GM18507 (cell line): ENCODE measurements around the gene MYL12B.

ENCODE experiments used
- DNase-seq: peaks from one replicate; pipeline ENCODE4 v3.0.0; 2011; ENCODE audit warnings: low read depth; ENCODE audit not compliant: insufficient read length; ENCODE audit errors: extremely low spot score
- FAIRE-seq: peaks from 2 replicates; lab custom pipeline; 2011; peaks lifted over from hg19 to GRCh38; lab: Jason Lieb, UNC

The MYL12B gene

DNA sequence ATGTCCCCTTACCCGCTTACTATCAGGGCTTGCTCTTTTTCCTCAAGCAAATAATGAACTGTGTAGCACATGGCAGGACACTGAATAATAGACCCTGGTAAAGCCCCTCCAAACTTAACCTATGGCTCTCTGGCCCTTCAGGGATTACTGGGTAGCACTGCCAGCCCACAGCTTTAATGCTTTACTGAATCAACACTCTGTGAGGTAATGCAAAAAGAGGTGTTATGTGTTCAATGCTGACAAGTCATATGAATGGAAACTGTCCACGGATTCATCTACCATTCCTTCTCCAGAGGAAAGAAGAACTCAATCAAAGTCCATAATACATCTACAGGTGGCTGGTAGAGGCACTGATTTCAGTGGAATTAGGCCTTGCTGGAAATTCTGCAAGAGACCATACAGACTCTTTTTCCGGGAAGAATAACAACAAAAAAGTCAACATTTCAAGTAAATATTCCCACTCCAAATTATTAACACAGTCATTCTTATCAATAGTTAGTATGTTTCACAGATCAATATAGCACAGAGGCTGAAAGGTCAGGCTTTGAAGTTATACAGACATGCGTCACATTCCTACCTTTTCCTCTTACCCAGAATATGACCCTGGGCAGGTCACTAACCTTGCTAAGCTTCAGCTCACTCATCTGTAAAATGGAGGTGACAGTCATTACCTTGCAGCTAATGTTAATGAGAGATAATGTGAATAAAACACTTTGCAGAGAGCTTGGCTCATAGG, 28.3 kb upstream of the MYL12B start:
- FAIRE-seq (no peak), DNase-seq (no peak)

DNA sequence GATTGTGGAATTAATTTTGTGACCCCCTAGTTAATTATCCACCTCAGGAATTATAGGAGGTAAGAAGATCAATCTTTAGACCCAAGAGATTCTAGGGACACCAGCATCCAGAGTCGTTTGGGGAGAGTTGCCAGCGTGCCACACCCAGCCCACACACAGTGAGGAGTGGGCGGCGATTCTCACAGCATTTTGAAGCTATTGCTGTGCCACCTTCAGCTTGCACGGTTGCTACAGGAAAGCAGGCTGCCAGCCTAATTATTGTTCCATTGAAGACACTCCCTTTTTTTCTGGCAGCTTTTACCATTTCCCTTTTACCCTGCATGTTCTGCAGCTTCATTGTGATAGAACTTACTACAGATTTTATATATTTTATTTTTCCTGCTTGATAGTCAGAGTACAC, 27.5 kb upstream of the MYL12B start:
- FAIRE-seq, result no peak
- DNase-seq, result no peak

DNA sequence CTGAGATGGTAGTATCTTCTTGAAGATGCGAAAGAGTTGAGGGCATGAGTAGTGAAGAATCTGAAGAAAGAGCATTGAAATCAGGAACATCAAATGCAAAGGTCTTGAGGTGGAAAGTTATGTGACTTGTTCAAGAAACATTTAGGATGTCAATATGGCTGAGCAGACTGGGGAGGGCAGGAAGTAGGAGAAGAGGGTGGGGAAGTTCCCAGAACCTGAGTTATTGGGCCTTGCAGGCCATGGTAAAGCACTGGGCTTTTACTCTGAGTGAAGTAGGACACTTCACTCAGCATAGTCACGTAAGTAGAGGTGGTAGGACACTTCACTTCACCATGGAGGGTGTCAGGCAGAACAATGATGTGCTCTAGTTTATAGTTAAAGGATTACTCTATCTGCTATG, 26.1 kb upstream of the MYL12B start:
- no peak for FAIRE-seq
- no peak for DNase-seq

DNA sequence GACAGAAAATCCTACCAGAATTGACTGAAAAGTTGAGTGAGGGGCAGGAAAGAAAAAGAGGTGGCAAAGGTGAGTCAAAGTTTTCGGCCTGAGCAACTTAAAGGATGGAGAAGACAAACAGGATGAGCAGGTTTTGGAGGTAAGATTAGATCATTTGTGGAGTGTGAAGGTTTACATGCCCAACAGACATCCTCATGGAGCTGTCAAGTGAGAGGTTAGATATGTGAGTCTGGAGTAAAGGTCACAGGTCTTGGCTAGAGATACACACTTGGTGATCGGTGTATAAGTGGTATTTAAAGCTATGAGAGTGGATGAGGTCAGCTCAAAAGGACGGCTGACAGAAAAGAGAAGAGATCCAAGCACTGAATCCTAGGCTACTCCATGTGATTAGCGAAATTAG, 25.5 kb upstream of the MYL12B start:
- no peak for FAIRE-seq
- no peak for DNase-seq

DNA sequence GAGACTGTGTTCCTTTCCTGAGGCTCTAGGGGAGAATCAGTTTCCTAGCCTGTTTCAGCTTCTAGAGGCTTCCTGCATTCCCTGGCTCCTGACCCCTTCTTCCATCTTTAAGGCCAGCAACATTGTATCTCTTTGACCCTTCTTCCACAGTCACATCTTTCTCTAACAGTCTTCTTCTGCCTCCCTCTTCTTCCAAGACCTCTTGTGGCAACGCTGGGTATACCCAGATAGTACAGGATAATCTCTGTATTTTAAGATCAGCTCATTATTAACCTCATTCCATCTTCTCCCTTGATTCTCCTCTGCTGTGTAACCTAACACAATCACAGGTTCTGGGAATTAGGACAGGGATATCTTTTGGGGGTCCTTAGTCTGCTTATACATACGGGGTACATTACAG, 23.2 kb upstream of the MYL12B start:
- no peak for DNase-seq
- no peak for FAIRE-seq

DNA sequence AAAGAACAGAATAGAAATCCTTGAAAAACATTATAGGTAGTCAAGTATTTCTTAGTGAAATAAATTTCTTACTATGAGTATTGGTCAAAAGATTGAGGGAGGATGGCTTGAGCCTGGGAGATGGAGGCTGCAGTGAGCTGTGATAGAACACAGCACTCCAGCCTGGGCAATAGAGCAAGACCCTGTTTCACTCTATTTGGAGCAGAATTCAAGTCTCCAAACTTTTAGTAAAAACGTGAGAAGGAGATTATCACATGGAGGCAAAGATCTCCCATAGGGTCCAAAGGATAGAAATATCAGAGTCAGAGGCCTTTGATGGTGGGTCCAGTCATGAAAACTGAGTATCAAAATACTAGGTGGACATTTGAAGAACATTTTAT, 16.8 kb upstream of the MYL12B start:
- FAIRE-seq (no peak), DNase-seq (no peak)

DNA sequence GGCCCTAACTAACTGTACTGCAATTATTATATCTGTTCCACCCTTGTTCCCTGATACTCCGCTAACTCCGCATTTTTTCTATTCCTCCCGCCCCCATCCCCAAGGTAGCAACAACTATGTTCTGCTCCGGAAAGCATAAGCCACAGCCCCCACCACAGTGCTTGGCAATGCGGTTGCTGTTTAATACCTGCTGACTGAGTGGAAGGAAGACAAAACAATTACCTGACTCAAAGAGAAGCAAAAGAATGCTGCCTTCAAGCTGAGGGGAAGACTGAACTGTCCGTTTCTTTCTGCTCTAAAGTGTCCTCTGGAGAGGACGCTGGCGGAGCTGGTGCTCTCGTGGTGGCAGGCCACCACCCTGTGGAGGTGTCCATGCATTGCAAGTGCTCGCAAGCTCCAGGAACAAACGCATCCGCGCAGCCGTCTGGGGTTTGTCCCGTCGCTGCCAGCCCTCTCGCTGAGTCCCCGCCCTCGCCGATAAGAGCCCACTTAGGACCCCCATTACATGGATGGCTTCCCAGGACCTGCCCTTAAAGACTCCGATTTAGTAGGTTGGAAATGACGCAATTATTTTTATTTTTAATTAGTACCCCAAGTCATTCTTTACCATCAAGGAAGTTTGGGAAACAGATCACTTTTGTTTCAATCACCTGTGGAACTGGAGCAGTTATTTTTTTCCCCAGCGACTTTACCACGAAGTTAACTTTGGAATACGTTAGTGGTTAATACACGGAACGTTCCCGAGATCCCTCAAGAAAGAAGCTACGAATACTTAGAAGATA, 15.9 kb upstream of the MYL12B start:
- FAIRE-seq (peak; percentile 87), DNase-seq (no peak)

DNA sequence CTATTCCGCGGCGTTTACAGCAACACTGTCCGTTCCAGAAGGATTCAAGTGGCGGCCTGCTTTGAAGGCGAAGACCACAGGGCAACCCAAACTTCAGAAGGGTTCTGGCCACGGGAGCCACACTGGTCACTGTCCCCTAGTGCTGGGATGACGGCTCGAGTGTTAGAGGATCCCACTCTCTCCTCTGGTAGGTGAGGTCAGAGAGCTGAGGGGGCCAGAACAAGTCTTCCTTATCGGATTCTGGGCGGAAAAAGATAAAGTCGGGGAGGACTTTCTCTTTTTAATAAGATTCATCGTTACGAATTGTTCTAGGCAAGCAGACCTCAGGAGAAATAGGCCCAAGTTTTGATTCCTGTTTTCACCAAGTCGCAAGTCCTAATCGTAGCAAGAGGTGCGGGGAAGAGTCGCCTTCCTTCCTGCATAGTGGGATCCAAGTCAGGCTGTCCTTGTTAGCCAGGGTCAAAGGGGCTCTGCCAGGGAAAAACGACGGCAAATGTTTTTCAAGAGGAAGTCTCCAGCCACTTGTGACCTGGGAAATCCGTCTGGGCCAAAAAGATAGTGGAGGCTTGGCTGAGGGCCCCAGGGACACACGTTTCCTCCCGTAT, 15.2 kb upstream of the MYL12B start:
- FAIRE-seq (peak; percentile 42), DNase-seq (no peak)

DNA sequence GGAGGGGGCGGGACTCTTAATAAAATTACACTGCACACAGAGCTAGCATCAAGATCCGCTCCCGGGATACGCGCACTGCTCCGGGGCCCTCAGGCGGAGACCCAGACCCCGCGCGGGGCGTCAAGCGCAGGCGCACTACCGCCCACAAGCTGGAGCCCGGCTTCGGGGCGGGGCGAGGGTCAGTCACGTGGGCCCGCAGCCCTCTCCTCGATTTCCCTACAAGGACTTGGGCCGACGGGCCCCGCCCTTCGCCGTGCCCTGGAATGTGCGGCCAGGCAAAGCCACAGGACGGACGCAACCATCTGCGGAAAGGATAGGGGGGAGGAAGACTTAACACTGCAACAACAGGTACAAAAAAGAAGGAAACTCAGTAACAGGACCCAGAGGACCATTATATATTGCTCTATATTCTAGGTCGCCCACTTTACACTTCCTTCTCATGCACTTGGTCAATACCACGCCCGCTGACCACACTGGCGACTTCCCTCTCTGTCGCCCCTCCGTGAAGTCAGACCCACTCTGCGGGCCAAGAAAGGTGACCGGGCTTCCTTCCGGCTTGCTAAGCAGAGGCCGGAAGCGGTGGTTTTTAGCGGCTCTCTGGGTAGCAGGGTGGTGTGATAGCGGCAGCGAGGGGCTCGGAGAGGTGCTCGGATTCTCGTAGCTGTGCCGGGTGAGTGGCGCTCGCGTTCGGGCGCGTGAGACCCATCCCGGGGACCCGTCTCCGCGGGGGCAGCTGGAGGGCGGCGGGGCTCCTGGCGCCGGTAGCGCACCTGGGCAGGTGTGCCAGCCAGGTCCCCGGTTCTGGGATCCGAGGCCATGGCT, 14.5 kb upstream of the MYL12B start, which contains the start of gene MYL12A:
TSS of gene MYL12A (plus strand) at position 562 of the 822 bp plus-strand sequence. CDS start 5,447 bp downstream, outside the sequence.
- peak; percentile 82 for DNase-seq
- peak; percentile 98 for FAIRE-seq

DNA sequence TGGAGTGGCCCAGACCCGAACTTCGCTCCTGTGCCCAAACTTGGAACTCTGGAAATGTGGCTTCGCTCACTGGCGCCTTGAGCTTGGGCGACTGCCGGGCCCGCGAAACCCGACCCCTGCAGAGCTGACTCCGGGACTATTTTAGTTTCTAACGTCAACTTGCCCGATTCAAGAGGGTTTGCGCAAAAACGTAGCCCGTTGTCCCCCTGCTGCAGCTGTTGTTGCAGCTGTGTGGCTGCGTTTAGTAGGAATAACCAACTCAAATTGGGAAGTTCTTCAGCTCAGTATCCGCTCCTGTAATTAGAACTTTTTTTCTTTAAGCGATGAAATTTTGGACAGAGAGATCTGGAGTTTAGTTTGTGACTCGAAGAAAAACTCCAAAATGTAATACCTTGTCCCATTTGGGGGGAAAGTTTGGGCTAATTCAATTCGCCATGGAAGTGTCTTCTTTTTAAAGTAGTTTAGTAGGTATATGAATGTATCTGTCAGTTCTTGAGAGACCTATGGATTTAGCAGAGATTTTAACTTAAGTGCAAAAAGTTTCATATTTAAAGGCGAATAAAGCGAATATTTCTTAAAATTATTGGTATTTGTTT, 13.8 kb upstream of the MYL12B start:
- no peak for DNase-seq
- no peak for FAIRE-seq

DNA sequence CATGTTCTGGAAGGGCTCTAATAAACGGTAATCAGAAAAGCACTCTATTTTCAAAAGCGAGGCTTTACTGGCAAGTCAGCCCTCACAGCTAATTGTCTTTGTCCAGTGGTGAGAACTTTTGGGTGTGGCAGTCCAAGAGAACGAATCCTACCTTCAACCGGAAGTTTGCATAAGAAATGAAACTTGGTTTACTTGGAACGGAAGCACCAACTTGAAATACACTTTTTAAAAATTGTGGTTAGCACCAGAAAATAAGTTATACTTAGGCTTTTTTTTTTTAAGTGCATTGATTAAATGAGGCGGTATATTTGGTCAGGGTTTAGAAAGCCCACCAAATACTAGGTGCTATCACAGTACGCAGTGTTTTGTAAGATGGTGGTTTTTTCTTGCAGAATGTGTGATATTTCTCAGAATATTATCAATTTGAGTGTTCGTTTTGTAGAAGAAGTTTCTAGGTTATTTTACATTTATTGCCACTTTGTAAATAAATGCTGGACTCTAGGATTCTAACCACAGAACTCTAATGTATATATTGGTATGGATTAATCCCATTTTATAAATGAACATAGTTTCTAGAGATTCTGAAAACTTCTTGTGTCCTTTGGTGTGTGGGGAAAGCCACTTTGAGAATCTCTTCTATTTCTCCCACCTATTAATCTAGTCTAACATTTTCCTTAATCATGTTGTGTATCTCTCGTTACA, 13.1 kb upstream of the MYL12B start:
- DNase-seq, result no peak

DNA sequence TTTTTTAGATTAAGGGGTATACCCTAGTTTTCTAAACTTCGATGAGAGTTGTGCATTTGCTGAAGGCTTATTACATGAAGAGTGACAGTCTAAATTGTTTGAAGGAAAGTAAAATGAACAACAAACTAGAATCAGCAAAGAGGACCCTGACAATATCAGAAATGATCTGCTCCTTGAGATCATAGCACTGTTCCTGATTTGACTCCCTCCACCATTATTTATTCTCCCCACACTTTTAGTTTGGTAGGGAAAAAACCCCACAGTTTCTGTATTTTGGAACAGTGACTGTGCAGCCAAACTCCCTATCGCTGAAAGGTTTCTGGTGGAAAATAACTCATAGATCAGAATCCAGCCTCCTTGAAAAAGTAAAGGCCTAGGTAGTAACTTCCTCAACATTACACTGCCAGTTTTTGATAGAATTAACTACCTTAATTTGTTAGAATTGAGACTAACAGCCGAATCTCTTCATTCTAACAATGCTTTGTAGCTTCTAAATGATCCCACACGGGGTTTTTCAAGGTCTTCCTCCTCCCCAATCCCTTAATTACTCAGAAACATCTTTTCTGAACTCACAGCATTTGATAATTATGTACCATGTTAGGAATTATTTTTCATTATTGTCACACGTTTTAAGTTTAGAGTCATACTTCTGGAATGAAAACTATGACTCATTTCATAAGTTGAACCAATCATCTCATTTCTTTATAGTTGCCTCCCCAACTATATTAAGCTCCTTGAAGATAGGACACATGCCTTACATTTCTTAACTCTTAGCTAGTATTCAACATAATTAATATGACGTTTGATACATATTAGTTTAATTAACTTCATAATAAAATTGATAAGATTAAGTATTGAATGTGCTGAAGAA, 11.5 kb upstream of the MYL12B start:
- FAIRE-seq (no peak), DNase-seq (no peak)

More for the DNA sequence above, 13.1 kb upstream of the MYL12B start:
- FAIRE-seq, result peak; percentile 73

DNA sequence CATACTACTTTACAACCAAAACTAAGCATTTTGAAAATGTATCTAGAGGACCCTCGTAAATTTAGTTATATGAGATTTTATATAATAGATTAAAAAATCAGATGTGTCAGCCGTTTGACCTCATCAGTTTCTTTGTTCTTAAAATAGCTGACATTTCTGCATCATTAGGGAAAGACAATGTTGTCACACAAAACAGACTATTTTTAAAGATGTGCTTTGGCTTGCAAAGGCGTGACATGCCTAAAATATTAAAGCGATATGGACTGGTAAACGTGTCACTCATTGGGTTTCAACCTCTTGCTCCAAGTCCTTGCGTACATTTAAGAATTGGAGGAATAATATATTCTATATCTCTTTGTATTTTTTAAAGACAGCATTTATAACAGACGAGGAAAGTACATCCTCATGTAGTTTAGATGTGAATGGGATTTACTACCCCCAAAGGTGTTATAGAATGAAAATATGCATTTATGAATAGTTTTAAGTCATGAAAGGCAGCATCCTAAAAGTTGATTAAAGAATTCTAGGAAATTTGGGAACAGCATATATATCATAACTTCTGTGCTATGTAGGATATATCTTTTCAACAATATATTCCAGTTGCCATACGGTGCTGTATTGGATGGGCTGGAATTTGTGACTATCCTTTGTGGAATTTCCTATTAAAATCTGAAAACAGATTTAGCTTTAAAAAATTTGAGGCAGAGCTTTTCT, 10.5 kb upstream of the MYL12B start:
- no peak for FAIRE-seq

DNA sequence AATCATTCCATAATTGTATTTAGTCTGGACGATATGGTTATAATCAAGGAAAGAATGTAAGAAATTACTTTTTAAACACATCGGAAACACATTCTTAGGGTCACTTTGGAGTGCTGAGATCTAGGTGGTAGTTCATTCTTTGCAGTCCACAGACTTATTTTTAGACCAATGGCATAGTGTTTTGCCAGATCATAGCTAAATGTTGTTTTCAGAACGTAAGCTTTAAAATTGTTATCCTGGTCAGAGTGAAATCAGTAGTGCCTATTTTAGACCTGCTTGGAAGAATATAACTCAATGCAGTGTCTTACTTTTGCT, 10.0 kb upstream of the MYL12B start:
- DNase-seq, result no peak
- FAIRE-seq, result no peak

More for the DNA sequence above, 10.5 kb upstream of the MYL12B start:
- no peak for DNase-seq

DNA sequence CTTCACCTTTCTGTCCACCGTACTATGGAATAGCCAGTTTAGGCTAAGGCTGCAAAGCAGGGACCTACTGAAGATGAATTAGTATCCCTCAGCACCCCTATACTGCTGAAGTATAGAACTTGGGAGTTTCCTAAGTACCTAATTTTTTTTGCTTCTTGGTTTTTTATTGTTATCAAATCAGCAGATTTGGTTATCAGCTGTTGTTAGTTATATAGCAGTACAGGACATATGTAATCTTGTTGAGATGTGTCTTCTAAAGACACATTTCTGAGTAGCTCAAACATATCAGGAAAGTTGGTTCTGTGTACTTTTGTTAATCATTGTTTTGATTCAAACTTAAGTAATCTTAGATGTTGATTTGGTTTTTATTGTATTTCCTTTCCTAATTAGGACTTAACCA, 9.1 kb upstream of the MYL12B start:
- DNase-seq, result no peak
- no peak for FAIRE-seq

DNA sequence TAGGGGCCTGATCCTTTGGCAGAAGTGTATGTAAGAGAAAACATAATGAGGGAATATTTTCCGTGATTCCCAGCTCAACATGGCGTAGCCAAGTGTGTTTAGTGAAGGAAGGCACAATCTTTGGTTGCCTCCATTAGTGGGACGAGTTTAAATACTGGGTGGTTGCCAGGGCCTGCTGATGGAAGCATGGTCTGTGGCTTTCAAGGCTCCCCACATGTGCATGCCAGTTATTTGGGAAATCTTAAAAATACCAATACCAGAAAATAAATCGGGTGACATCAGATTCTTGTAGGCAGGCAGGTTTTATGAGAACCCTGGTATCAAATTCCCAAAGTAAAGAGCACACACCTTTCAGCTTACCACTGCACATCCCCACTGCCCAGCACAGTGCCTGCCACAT, 7.2 kb upstream of the MYL12B start:
- DNase-seq (no peak), FAIRE-seq (no peak)

DNA sequence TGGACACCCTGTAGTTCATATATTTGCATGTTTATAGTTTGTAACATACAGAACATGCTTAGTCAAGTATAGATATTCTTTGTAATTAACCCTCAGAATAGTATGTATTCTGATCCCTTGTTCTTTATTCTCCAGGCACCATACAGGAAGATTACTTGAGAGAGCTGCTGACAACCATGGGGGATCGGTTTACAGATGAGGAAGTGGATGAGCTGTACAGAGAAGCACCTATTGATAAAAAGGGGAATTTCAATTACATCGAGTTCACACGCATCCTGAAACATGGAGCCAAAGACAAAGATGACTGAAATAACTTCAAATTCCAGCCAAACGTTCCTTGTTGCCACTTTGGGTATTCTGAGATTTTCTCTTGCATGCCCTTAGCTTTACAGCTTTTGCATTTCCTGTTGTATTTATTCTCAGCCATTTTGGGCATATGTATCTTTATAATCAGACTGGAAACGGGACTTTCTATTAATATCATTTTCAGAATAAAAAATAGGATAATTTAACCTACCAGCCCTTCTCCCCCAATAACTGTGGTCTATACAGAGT, 6.2 kb upstream of the MYL12B start:
- DNase-seq (no peak), FAIRE-seq (peak; percentile 67)
